Hepatocyte (in vitro differentiated cells): ENCODE measurements around the gene RRP9.

ENCODE experiments used
- EZH2 ChIP-seq: fragments of 200-600 bp; sonication (generic); IDR thresholded peaks from 2 replicates; pipeline ENCODE4 v1.6.1; 2016; ENCODE audit warnings: antibody characterized with exemption, mild to moderate bottlenecking, borderline replicate concordance
- EZH2phosphoT487 ChIP-seq: fragments of 200-600 bp; sonication (generic); IDR thresholded peaks from one replicate; pipeline ENCODE4 v1.6.1; 2018; ENCODE audit warnings: antibody characterized with exemption, mild to moderate bottlenecking, low read depth, moderate library complexity; ENCODE audit not compliant: unreplicated experiment, severe bottlenecking
- TF ChIP-seq, protein P1 (sequence below): fragments of 200-600 bp; sonication (generic); IDR thresholded peaks from 2 replicates; pipeline ENCODE4 v1.5.1; 2016; ENCODE audit warnings: antibody characterized with exemption, mild to moderate bottlenecking; ENCODE audit not compliant: poor library complexity

DNA sequence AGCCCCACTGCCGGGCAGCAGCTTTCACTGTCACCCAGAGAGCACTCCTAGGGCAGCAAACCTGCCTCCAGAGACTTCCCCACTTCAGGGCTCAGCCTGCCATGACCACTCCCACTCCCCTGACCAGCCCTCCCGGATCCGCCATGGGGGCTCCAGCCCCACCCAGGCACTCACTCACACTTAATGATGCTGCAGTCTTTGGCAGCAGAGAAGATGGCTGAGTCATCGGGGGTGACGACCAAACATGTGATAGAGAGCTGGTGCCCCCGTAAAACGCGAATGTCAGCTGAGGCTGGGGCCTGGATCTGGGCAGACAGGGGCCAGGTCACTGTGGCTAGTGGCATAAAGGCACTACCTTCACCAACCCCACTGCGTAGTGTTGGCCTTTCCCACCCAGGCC lies 4.7 kb downstream of the RRP9 start:
- TF ChIP-seq, protein P1, sequence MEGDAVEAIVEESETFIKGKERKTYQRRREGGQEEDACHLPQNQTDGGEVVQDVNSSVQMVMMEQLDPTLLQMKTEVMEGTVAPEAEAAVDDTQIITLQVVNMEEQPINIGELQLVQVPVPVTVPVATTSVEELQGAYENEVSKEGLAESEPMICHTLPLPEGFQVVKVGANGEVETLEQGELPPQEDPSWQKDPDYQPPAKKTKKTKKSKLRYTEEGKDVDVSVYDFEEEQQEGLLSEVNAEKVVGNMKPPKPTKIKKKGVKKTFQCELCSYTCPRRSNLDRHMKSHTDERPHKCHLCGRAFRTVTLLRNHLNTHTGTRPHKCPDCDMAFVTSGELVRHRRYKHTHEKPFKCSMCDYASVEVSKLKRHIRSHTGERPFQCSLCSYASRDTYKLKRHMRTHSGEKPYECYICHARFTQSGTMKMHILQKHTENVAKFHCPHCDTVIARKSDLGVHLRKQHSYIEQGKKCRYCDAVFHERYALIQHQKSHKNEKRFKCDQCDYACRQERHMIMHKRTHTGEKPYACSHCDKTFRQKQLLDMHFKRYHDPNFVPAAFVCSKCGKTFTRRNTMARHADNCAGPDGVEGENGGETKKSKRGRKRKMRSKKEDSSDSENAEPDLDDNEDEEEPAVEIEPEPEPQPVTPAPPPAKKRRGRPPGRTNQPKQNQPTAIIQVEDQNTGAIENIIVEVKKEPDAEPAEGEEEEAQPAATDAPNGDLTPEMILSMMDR: no peak
- TF ChIP-seq EZH2: no peak
- no peak for TF ChIP-seq EZH2phosphoT487
